ENCODE results near the gene MTARC1. TPM values are rescaled to one million over a fixed set of nuclear protein-coding genes. Genes with fewer than 3 reads are reported as not detected.
A peak's percentile ranks its signal among the peaks of the same experiment; 100 is the strongest.

Gene MTARC1
- total RNA-seq, 2 donors from 2014 or later: 6.7 to 9.2 TPM

- no peak for DNase-seq (ENCODE audit: low spot score)
- intact Hi-C loops (cut with DNase I): no loop called here
Measured at GRCh38 chr1:220768126-220768601, 18.5 kb upstream of the MTARC1 start.

GRCh38 chr1:220769205-220769604 is 17.5 kb upstream of the MTARC1 start:
- intact Hi-C loops (cut with DNase I): no loop called here
- no peak for DNase-seq (ENCODE audit: low spot score)

GRCh38 chr1:220770245-220770913 is 16.3 kb upstream of the MTARC1 start:
- no peak for DNase-seq (ENCODE audit: low spot score)
- intact Hi-C loops (cut with DNase I): loop anchor here in 1 of 2 donors (10.0 kb wide), 1 partner anchor 86 kb away; no protein-coding TSS in a partner anchor

GRCh38 chr1:220772846-220773245 is 13.9 kb upstream of the MTARC1 start:
- DNase-seq (ENCODE audit: low spot score): no peak
- intact Hi-C loops (cut with DNase I): loop anchor here in 1 of 2 donors (10.0 kb wide), 1 partner anchor 88 kb away; no protein-coding TSS in a partner anchor

- intact Hi-C loops (cut with DNase I): loop anchor here in 1 of 2 donors (10.0 kb wide), 1 partner anchor 91 kb away; no protein-coding TSS in a partner anchor
Measured at GRCh38 chr1:220775240-220775853, 11.4 kb upstream of the MTARC1 start.

GRCh38 chr1:220776254-220776653 is 10.5 kb upstream of the MTARC1 start:
- intact Hi-C loops (cut with DNase I): loop anchor here in 1 of 2 donors (10.0 kb wide), 1 partner anchor 91 kb away; no protein-coding TSS in a partner anchor
- no peak for DNase-seq (ENCODE audit: low spot score)

More at GRCh38 chr1:220775240-220775853, 11.4 kb upstream of the MTARC1 start:
- DNase-seq (ENCODE audit: low spot score): no peak

- intact Hi-C loops (cut with DNase I): loop anchor here in 1 of 2 donors (10.0 kb wide), 1 partner anchor 92 kb away; no protein-coding TSS in a partner anchor
- DNase-seq (ENCODE audit: low spot score): peak; percentile 95
Measured at GRCh38 chr1:220776720-220777326, 9.9 kb upstream of the MTARC1 start.

- no peak for DNase-seq (ENCODE audit: low spot score)
- intact Hi-C loops (cut with DNase I): no loop called here
Measured at GRCh38 chr1:220783453-220783852, 3.3 kb upstream of the MTARC1 start.

GRCh38 chr1:220784751-220785150 is 2.0 kb upstream of the MTARC1 start:
- no peak for DNase-seq (ENCODE audit: low spot score)
- intact Hi-C loops (cut with DNase I): no loop called here

- intact Hi-C loops (cut with DNase I): no loop called here
- no peak for DNase-seq (ENCODE audit: low spot score)
Measured at GRCh38 chr1:220785166-220786056, 1.3 kb upstream of the MTARC1 start.

- intact Hi-C loops (cut with DNase I): no loop called here
- no peak for DNase-seq (ENCODE audit: low spot score)
Measured at GRCh38 chr1:220786057-220786336, 716 bp upstream of the MTARC1 start.

GRCh38 chr1:220787069-220787619 is 431 bp downstream of the MTARC1 start:
- intact Hi-C loops (cut with DNase I): no loop called here
- DNase-seq (ENCODE audit: low spot score): no peak

GRCh38 chr1:220788900-220789299 is 2.2 kb downstream of the MTARC1 start:
- intact Hi-C loops (cut with DNase I): no loop called here

GRCh38 chr1:220789532-220790147 is 2.9 kb downstream of the MTARC1 start:
- intact Hi-C loops (cut with DNase I): no loop called here
- no peak for DNase-seq (ENCODE audit: low spot score)

More at GRCh38 chr1:220788900-220789299, 2.2 kb downstream of the MTARC1 start:
- DNase-seq (ENCODE audit: low spot score): no peak

- DNase-seq (ENCODE audit: low spot score): no peak
- intact Hi-C loops (cut with DNase I): no loop called here
Measured at GRCh38 chr1:220791285-220791684, 4.6 kb downstream of the MTARC1 start.

- peak; percentile 88 for DNase-seq (ENCODE audit: low spot score)
- intact Hi-C loops (cut with DNase I): no loop called here
Measured at GRCh38 chr1:220791956-220792355, 5.2 kb downstream of the MTARC1 start.

GRCh38 chr1:220796530-220796929 is 9.8 kb downstream of the MTARC1 start:
- intact Hi-C loops (cut with DNase I): no loop called here
- DNase-seq (ENCODE audit: low spot score): no peak

GRCh38 chr1:220797044-220797443 is 10.3 kb downstream of the MTARC1 start:
- intact Hi-C loops (cut with DNase I): no loop called here
- no peak for DNase-seq (ENCODE audit: low spot score)

GRCh38 chr1:220797553-220797952 is 10.8 kb downstream of the MTARC1 start:
- intact Hi-C loops (cut with DNase I): no loop called here
- no peak for DNase-seq (ENCODE audit: low spot score)

Measured in posterior vena cava (tissue), 2 donors.